Choroid plexus epithelial cell (primary cell): Measurements from ENCODE around the gene TEAD2.
A peak's percentile ranks its signal among the peaks of the same experiment; 100 is the strongest.

Experiments
- DNase-seq: peaks from one replicate; pipeline ENCODE4 v3.0.0-alpha.2; 2010; ENCODE audit warnings: low read depth
- H3K4me3 ChIP-seq: 2 replicates; pipeline ENCODE4 v1.5.1; 2011; ENCODE audit warnings: low read depth, mild to moderate bottlenecking, control low read depth, low read length, moderate library complexity
- TF ChIP-seq, protein P1 (sequence below): conservative IDR thresholded peaks from 2 replicates; pipeline ENCODE4 v1.5.1; 2011; ENCODE audit warnings: low read depth, mild to moderate bottlenecking, control low read depth, inconsistent platforms, low read length, moderate library complexity

The TEAD2 gene

DNA sequence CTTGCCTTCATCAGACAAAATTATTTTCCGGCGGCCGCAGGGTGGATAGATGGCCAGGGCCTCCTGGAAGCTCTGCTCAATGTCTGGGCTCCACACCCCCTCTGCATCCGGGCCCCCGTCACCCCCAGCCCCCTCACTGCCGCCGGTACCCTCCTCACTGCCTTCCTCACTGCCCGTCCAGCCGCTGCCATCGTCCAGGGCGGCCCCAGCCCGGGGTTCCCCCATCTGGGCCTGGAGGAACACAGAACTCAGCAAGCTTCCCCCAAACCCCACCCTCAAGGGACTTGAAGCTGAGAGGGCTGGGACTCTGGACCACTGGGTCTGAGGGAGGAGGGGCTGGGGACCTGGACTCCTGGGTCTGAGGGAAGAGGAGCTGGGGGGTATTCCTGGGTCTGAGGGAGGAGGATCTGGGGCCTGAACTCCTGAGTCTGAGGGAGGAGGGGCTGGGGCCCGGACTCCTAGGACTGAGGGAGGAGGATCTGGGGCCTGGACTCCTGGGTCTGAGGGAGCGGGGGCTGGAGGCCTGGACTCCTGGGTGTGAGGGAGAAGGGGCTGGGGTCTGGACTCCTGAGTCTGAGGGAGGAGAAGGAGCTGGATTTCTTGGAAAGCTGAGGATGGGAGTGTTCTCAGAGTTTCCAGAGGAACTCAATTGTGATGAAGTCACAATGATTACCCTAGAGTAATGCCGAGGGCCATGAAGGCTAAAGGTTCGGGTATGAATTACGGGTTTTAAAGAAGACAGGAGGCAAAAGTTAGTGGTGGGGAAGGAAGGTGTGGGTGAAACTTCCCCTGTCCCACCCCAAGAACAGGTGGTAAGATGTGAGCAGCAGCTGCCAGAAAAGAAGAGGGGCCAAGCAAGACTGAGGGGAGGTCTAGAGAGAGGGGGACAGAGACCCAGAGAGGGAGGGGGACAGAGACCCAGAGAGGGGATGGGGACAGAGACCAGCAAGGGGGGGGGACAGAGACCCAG lies 2.1 kb downstream of the TEAD2 start:
- peak overlapping the region; percentile 8 for H3K4me3 ChIP-seq
- DNase-seq, result no peak
- TF ChIP-seq, protein P1, sequence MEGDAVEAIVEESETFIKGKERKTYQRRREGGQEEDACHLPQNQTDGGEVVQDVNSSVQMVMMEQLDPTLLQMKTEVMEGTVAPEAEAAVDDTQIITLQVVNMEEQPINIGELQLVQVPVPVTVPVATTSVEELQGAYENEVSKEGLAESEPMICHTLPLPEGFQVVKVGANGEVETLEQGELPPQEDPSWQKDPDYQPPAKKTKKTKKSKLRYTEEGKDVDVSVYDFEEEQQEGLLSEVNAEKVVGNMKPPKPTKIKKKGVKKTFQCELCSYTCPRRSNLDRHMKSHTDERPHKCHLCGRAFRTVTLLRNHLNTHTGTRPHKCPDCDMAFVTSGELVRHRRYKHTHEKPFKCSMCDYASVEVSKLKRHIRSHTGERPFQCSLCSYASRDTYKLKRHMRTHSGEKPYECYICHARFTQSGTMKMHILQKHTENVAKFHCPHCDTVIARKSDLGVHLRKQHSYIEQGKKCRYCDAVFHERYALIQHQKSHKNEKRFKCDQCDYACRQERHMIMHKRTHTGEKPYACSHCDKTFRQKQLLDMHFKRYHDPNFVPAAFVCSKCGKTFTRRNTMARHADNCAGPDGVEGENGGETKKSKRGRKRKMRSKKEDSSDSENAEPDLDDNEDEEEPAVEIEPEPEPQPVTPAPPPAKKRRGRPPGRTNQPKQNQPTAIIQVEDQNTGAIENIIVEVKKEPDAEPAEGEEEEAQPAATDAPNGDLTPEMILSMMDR, result no peak

DNA sequence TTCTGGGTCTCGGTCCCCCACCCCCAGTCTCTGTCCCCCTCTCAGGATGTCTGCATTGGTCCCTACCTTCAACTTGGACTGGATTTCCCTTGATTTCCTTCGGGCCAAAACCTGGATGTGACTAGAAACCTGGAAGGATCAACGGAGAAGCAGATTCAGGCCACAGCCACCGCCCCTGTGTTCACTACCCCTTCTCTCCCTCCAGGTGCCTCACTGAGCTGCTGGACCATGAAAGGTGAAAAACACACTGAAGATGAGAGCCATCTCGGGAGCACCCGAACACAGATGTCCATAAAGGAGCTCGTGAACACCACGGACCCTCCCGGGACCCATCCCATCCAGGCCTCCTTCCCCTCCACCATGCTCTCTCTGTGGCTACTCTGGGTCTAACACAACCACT lies 5.0 kb downstream of the TEAD2 start:
- H3K4me3 ChIP-seq, result no peak overlapping the region
- DNase-seq, result no peak
- TF ChIP-seq, protein P1, result no peak

DNA sequence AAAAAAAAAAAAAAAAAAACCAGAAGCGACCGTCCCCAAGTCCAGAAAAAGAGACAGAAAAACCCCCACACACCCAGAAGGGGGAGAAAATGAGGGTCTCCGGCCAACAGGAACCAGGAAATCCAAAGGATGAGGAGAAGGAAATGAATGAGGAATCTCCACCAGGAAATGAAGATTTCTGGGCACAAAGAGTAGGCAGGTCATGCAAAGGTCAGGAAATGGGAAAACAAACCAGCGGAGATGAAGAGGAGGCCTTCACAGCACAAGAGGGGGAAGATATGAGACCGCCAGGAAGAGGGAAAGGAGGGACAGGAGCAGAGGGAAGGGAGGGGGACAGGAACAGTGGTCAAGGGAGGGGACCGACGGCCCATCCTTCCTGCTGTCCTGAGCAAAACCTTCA lies 5.8 kb downstream of the TEAD2 start:
- H3K4me3 ChIP-seq, result no peak overlapping the region
- DNase-seq, result no peak
- TF ChIP-seq, protein P1, result no peak

DNA sequence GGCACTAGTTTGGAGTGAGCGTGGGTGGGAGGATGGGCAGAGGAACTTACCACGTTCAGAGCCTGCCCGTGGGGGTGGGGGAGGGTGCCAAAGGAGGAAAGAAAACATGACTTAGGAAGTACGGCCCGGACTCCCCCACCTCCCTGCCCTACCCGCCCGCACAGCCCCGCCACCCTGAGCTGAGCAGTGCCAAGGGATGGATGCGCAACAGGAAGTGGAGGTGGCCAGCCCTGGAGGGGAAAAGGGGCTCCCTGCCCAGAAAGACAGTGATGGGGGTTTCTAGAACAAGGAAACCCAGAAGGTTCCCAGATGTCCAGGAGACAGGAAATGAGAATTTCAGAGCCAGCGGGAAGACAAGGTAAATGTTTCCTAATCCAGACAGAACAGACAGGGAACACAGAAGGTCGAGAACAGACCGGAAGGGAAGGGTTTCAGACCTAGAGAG lies 6.3 kb downstream of the TEAD2 start:
- TF ChIP-seq, protein P1, result no peak
- DNase-seq, result peak; percentile 30

DNA sequence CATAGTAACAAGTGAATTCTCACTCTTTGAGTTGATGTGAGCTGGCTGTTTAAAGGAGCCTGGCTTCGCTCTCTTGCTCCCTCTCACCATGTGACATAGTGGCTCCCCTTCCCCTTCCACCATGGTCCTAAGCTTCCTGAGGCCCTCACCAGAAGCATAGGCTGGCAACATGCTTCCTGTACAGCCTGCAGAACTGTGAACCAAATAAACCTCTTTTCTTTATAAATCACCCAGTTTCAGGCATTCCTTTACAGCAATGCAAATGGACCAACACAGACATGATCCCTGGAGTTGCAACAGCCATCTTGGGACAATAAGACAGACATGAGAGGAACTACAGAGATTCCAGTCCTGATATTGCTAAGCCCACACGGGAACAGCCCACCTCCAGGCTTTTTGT lies 12.6 kb downstream of the TEAD2 start:
- no peak for DNase-seq
- TF ChIP-seq, protein P1, result no peak
- no peak overlapping the region for H3K4me3 ChIP-seq

More for the DNA sequence above, 6.3 kb downstream of the TEAD2 start:
- H3K4me3 ChIP-seq, result no peak overlapping the region

DNA sequence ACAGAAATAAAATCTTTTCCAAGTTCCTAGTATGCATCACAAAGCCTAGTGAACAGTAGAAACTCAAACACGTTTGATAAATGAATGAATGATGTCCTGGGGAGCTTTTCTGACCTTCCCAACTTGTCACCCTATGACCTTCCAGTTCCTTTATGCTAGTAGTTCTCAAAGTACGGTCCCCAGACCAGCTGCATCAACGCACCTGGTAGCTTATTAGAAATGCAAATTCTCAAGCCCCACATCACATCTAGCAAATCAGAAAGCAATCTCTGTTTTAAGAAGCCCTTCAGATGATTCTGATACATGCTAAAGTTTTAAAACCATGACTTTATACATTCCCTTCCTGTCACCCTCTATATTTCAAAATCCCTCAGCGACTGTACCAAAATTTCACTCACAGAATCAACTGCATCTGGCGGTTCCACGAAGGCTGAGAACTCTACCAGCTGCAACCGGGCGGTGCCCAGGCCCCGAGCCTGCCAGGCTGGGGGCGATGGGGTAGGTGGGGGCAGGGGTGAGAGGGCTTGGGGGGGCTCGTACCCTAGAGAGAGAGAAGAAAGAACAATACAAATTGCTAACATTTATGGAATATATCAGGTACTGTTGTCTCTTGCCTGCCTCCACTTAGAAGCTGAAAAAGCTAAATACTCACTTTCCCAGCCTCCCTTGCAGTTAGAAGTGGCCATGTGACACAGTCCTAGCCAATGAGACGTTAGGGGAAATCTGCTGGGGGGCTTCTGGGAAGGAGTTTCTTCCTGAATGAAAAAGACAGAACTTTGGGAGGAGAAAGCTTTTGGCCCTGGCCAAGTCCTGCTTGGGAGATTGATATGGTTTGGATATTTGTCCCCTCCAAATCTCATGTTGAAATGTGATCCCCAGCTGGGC lies 13.7 kb downstream of the TEAD2 start:
- no peak overlapping the region for H3K4me3 ChIP-seq
- TF ChIP-seq, protein P1, result no peak
- no peak for DNase-seq
